Vagina (tissue), 2 donors: ENCODE data around the gene GAREM1.

Experiments used
- POLR2A ChIP-seq, 2 donors: fragments of 450-650 bp; IDR thresholded peaks; one replicate each; pipeline ENCODE4 v1.6.1; 2017; ENCODE audit warnings: antibody characterized with exemption in 2 of 2, mild to moderate bottlenecking in 2 of 2, moderate library complexity in 2 of 2
- POLR2AphosphoS5 ChIP-seq, 2 donors: sonication (generic); formaldehyde crosslinking; IDR thresholded peaks; one replicate each; pipeline ENCODE4 v1.9.0; 2017; ENCODE audit warnings: antibody characterized with exemption in 2 of 2, mild to moderate bottlenecking in 2 of 2, low read depth in 1 of 2; ENCODE audit not compliant: insufficient read depth in 1 of 2
- TF ChIP-seq, protein P1 (sequence below), 3 experiments: fragments of 450-650 bp in 2 of 3; fragments of 200-600 bp in 1 of 3; sonication (generic) in 1 of 3; IDR thresholded peaks; one replicate each; pipeline ENCODE4 v1.5.1; 2017 to 2019; ENCODE audit warnings: antibody characterized with exemption in 3 of 3, mild to moderate bottlenecking in 2 of 3, moderate library complexity in 2 of 3

DNA sequence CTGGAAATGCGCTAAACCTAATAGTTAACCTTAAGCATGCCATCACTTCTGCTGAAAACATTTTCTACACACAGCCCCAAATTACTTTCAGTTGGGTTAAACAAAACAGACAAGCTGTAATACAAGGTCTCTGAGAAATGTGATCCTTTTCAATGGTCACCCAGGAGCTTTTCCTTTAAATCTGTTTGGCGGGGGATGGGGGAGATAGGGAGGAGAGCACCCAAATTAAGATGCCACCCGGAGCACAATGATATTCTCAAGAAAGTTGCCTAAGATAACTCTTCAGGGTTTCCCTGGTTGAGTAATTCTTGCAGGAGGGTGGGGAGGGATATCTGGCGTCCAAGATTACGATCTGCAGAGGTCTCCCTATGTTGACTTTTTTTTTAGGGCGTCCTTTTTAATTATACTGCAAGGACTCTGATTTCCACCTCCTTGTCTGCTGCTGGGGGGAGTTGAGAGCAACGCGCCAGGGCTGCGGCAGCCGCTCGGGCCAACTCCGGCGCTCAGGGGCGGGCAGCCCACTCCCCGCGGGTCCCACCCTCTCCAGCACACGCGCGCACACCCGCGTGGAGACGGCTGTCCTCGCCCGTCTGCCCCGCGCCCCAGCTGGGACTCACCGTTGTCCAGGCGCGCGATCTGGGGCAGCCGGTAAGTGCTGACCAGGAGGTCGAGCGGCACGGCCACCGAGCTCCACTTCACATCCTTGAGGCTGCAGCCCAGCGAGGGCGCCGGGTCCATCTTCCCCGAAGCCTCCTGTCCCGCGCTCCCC lies 807 bp downstream of the GAREM1 start:
- TF ChIP-seq, protein P1, sequence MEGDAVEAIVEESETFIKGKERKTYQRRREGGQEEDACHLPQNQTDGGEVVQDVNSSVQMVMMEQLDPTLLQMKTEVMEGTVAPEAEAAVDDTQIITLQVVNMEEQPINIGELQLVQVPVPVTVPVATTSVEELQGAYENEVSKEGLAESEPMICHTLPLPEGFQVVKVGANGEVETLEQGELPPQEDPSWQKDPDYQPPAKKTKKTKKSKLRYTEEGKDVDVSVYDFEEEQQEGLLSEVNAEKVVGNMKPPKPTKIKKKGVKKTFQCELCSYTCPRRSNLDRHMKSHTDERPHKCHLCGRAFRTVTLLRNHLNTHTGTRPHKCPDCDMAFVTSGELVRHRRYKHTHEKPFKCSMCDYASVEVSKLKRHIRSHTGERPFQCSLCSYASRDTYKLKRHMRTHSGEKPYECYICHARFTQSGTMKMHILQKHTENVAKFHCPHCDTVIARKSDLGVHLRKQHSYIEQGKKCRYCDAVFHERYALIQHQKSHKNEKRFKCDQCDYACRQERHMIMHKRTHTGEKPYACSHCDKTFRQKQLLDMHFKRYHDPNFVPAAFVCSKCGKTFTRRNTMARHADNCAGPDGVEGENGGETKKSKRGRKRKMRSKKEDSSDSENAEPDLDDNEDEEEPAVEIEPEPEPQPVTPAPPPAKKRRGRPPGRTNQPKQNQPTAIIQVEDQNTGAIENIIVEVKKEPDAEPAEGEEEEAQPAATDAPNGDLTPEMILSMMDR (IDR thresholded peaks at IDR 0.05) = no peak
- no peak for TF ChIP-seq POLR2A (IDR thresholded peaks at IDR 0.05)
- no peak for TF ChIP-seq POLR2AphosphoS5 (IDR thresholded peaks at IDR 0.05; ENCODE audit: insufficient read depth in 1 of 2, low read depth in 1 of 2)
